Left ventricle myocardium inferior (tissue), 1 donor: ENCODE measurements around the gene SAMD5. TPM values are rescaled to one million over a fixed set of nuclear protein-coding genes. Genes with fewer than 3 reads are reported as not detected.

Source experiments
- DNase-seq: peaks from one replicate; pipeline ENCODE4 v3.0.0-alpha.2; 2020
- H3K27ac ChIP-seq: fragments of 200-600 bp; replicated peaks from 2 replicates; pipeline ENCODE4 v1.8.0; 2021
- H3K27me3 ChIP-seq: fragments of 200-600 bp; 2 replicates; pipeline ENCODE4 v1.8.0; 2021; ENCODE audit warnings: low read depth
- H3K36me3 ChIP-seq: fragments of 200-600 bp; 2 replicates; pipeline ENCODE4 v1.8.0; 2021
- H3K4me1 ChIP-seq: fragments of 200-600 bp; 2 replicates; pipeline ENCODE4 v1.8.0; 2021
- H3K4me3 ChIP-seq: fragments of 200-600 bp; 2 replicates; pipeline ENCODE4 v1.8.0; 2021; ENCODE audit warnings: mild to moderate bottlenecking, moderate library complexity
- H3K9me3 ChIP-seq: fragments of 200-600 bp; replicated peaks from 2 replicates; pipeline ENCODE4 v1.8.0; 2021
- CTCF ChIP-seq: fragments of 200-600 bp; IDR thresholded peaks from 2 replicates; pipeline ENCODE4 v1.8.0; 2021; ENCODE audit warnings: antibody characterized with exemption, mild to moderate bottlenecking, borderline replicate concordance
- intact Hi-C: fragments of 100-400 bp; cut with micrococcal nuclease; formaldehyde crosslinking; loops from one replicate; pipeline ENCODE4 v1.11.0; 2022
- long read RNA-seq: library from polyadenylated mRNA; unstranded; transcript quantifications from one replicate; pipeline ENCODE4 v2.0.0, GENCODE V29; 2021
- total RNA-seq: library from RNA; stranded (reverse); fragmentation: NEBNext Ultra II Directional; extraction: Animal tissue kit (Norgen Biotek cat#: 25700); gene quantifications from one replicate; pipeline ENCODE4 v1.2.1, GENCODE V29; 2021
- donor health status: DM: no; HTN: yes; CAD: no; lungs with severe emphysema.

The SAMD5 gene
- total RNA-seq = 0.33 TPM
- long read RNA-seq, full-length matches to known transcripts = 2 of 2 reads
- long read RNA-seq, partial matches to known transcripts = 0 of 2 reads
- long read RNA-seq, other reads (novel, unspliced or antisense) = 0 of 2 reads

- DNase-seq = peak; percentile 33
- Histone ChIP-seq H3K27ac (peak within 1 kb of the TSS; percentile 36), H3K4me3 (peak within 1 kb of the TSS; percentile 81), H3K4me1 (peaks cover 32% of the 10 kb centered on the region), H3K27me3 (peaks cover 59% of the 10 kb centered on the region), H3K9me3 (no peaks in the 10 kb centered on the region), H3K36me3 (no peaks in the 10 kb centered on the region)
- intact Hi-C loops = loop anchor here (5.0 to 10.0 kb wide), 2 partner anchors 147 to 659 kb away; no protein-coding TSS in a partner anchor
- no peak for TF ChIP-seq CTCF
Measured at GRCh38 chr6:147508042-147508865, at the start of gene SAMD5. TSS of gene SAMD5 (plus strand) at chr6:147508690. CDS start at chr6:147508929, 239 bp downstream.

GRCh38 chr6:147459780-147460179 is 48.7 kb upstream of the SAMD5 start:
- no peak for DNase-seq

GRCh38 chr6:147463651-147464050 is 44.8 kb upstream of the SAMD5 start:
- no peak for TF ChIP-seq CTCF
- Histone ChIP-seq H3K36me3 (no peaks in the 10 kb centered on the region), H3K4me1 (no peaks in the 10 kb centered on the region), H3K27me3 (peaks cover under 1% of the 10 kb centered on the region), H3K4me3 (no peak overlapping the region), H3K9me3 (peaks cover 13% of the 10 kb centered on the region), H3K27ac (no peak overlapping the region)
- intact Hi-C loops = no loop called here
- DNase-seq = no peak

More at GRCh38 chr6:147459780-147460179, 48.7 kb upstream of the SAMD5 start:
- intact Hi-C loops = no loop called here
- TF ChIP-seq CTCF = no peak
- H3K9me3 ChIP-seq = peaks cover 13% of the 10 kb centered on the region
- H3K27ac ChIP-seq = no peak overlapping the region
- no peaks in the 10 kb centered on the region for H3K4me1 ChIP-seq
- no peak overlapping the region for H3K4me3 ChIP-seq
- no peaks in the 10 kb centered on the region for H3K27me3 ChIP-seq
- H3K36me3 ChIP-seq = no peaks in the 10 kb centered on the region

GRCh38 chr6:147467428-147467827 is 41.1 kb upstream of the SAMD5 start:
- no peak overlapping the region for H3K27ac ChIP-seq
- H3K9me3 ChIP-seq = peaks cover 4% of the 10 kb centered on the region
- no peak for TF ChIP-seq CTCF
- no peaks in the 10 kb centered on the region for H3K36me3 ChIP-seq
- no peak for DNase-seq
- peaks cover 8% of the 10 kb centered on the region for H3K27me3 ChIP-seq
- intact Hi-C loops = no loop called here
- H3K4me3 ChIP-seq = no peak overlapping the region
- no peaks in the 10 kb centered on the region for H3K4me1 ChIP-seq

- H3K27ac ChIP-seq = no peak overlapping the region
- H3K9me3 ChIP-seq = peaks cover 8% of the 10 kb centered on the region
- DNase-seq = no peak
- intact Hi-C loops = no loop called here
- H3K4me1 ChIP-seq = no peaks in the 10 kb centered on the region
- peaks cover 8% of the 10 kb centered on the region for H3K27me3 ChIP-seq
- H3K4me3 ChIP-seq = no peak overlapping the region
- no peaks in the 10 kb centered on the region for H3K36me3 ChIP-seq
- TF ChIP-seq CTCF = no peak
Measured at GRCh38 chr6:147467886-147468285, 40.6 kb upstream of the SAMD5 start.
